OCI-LY7 (cell line): ENCODE data around the gene GOLGA6L9. TPM values are rescaled to one million over a fixed set of nuclear protein-coding genes. Genes with fewer than 3 reads are reported as not detected.
"Not testable (repeated sequence)": the region's sequence is repeated elsewhere in the genome, so short reads cannot be mapped to it uniquely, and the experiment has no call there.

Experiments used
- BruUV-seq: library from RNA; stranded (reverse); fragments of 400-500 nt; replicated peaks from 2 replicates; lab custom pipeline; 2021; lab: Mats Ljungman, UMichigan
- CTCF ChIA-PET: fragments of 300-600 bp; sonication (Branson Sonifier 250); formaldehyde crosslinking; loops from one replicate; lab custom pipeline; 2022; ENCODE audit warnings: antibody characterized with exemption; ENCODE audit not compliant: unreplicated experiment; lab: Charles Lee
- POLR2A ChIA-PET: fragments of 300-600 bp; sonication (Branson Sonifier 250); formaldehyde crosslinking; loops from one replicate; lab custom pipeline; 2022; ENCODE audit warnings: antibody characterized with exemption; lab: Charles Lee
- DNase-seq: peaks from one replicate; pipeline ENCODE4 v3.0.0-alpha.2; 2015; ENCODE audit warnings: low spot score
- H2AFZ ChIP-seq: fragments of 200-600 bp; sonication (generic), shearing (Covaris generic); 2 replicates; pipeline ENCODE4 v1.6.1; 2014; ENCODE audit warnings: mild to moderate bottlenecking, antibody characterized with exemption, low read length, moderate library complexity
- H3K27ac ChIP-seq: fragments of 200-600 bp; sonication (generic); 2 replicates; pipeline ENCODE4 v1.5.1; 2014; ENCODE audit warnings: mixed run types, low read depth, mild to moderate bottlenecking, moderate library complexity, low read length, inconsistent platforms; ENCODE audit not compliant: poor library complexity, severe bottlenecking
- H3K36me3 ChIP-seq: fragments of 200-600 bp; sonication (generic); 2 replicates; pipeline ENCODE4 v1.6.1; 2014; ENCODE audit warnings: mild to moderate bottlenecking, antibody characterized with exemption, low read length, moderate library complexity, mixed read lengths; ENCODE audit not compliant: insufficient read depth
- H3K4me1 ChIP-seq: fragments of 200-600 bp; sonication (generic); 2 replicates; pipeline ENCODE4 v1.5.1; 2014; ENCODE audit warnings: mild to moderate bottlenecking, low read length; ENCODE audit not compliant: insufficient read depth, poor library complexity, severe bottlenecking
- H3K4me2 ChIP-seq: fragments of 200-600 bp; sonication (generic); 2 replicates; pipeline ENCODE4 v1.6.1; 2014; ENCODE audit warnings: mild to moderate bottlenecking, low read length
- H3K4me3 ChIP-seq: fragments of 200-600 bp; sonication (generic); 2 replicates; pipeline ENCODE4 v1.5.1; 2014; ENCODE audit warnings: mild to moderate bottlenecking, low read depth, low read length; ENCODE audit not compliant: poor library complexity, severe bottlenecking
- H3K79me2 ChIP-seq: fragments of 200-600 bp; sonication (generic); 2 replicates; pipeline ENCODE4 v1.6.1; 2016; ENCODE audit warnings: low read depth, mild to moderate bottlenecking, low read length, moderate library complexity, mixed read lengths; ENCODE audit not compliant: insufficient read depth
- H3K9me2 ChIP-seq: fragments of 200-600 bp; sonication (generic); 2 replicates; pipeline ENCODE4 v1.6.1; 2016; ENCODE audit warnings: mild to moderate bottlenecking, low read length, mixed read lengths; ENCODE audit not compliant: insufficient read depth
- H3K9me3 ChIP-seq: fragments of 200-600 bp; sonication (generic); 2 replicates; pipeline ENCODE4 v1.6.1; 2014; ENCODE audit warnings: mild to moderate bottlenecking, mixed run types, low read length, mixed read lengths
- H4K20me1 ChIP-seq: fragments of 200-600 bp; sonication (generic); 2 replicates; pipeline ENCODE4 v1.6.1; 2014; ENCODE audit warnings: mild to moderate bottlenecking, antibody characterized with exemption, low read length, moderate library complexity, mixed read lengths; ENCODE audit not compliant: insufficient read depth
- intact Hi-C: fragments of 100-400 bp; cut with micrococcal nuclease; formaldehyde crosslinking; loops from one replicate; pipeline ENCODE4 v1.10.0; 2022; ENCODE audit not compliant: unreplicated experiment
- total RNA-seq, 2 experiments: library from RNA; depleted of rRNA in 1 of 2; stranded (reverse); fragments of >200 nt in 1 of 2; shearing (Covaris generic) in 1 of 2; gene quantifications; 2 replicates each; pipeline ENCODE4 v1.2.3, GENCODE V29; 2014 to 2022

Gene GOLGA6L9
- total RNA-seq, 2 experiments from 2014 or later, result 4.8 to 7.4 TPM

- H3K79me2 ChIP-seq, CTCF ChIA-PET, H3K4me3 ChIP-seq, H3K9me2 ChIP-seq, H2AFZ ChIP-seq, H3K36me3 ChIP-seq, H3K27ac ChIP-seq, H3K4me1 ChIP-seq, intact Hi-C loops, DNase-seq, POLR2A ChIA-PET, H3K4me2 ChIP-seq, H3K9me3 ChIP-seq, BruUV-seq, H4K20me1 ChIP-seq: not testable (repeated sequence)
Measured at GRCh38 chr15:82445420-82445819, 15.8 kb downstream of the GOLGA6L9 start.

DNA sequence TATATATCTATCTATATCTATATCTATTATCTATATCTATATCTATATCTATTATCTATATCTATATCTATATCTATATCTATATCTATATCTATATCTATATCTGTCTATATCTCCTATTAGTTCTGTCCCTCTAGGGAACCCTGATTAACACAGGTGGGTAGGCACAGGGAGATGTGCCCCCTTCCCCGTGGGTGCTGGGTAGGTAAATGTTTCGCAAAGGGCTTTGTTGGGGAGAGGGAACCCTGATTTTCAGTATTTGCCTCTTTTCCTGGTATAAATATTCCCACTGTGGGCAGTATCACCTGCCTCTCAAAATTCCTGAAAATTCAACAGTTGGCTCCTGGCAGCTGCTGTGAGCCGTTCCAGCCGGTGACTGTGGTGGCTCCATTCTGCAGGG is 27.7 kb downstream of the GOLGA6L9 start:
- intact Hi-C loops, DNase-seq, H3K79me2 ChIP-seq, H4K20me1 ChIP-seq, CTCF ChIA-PET, H3K36me3 ChIP-seq, H3K4me1 ChIP-seq, BruUV-seq, H3K9me3 ChIP-seq, POLR2A ChIA-PET, H3K4me3 ChIP-seq, H3K4me2 ChIP-seq, H2AFZ ChIP-seq, H3K9me2 ChIP-seq, H3K27ac ChIP-seq: not testable (repeated sequence)

GRCh38 chr15:82465629-82466028 is 36.0 kb downstream of the GOLGA6L9 start:
- H4K20me1 ChIP-seq, BruUV-seq, CTCF ChIA-PET, H3K4me2 ChIP-seq, intact Hi-C loops, DNase-seq, POLR2A ChIA-PET, H3K79me2 ChIP-seq, H3K27ac ChIP-seq, H3K4me3 ChIP-seq, H3K36me3 ChIP-seq, H3K9me3 ChIP-seq, H3K9me2 ChIP-seq, H2AFZ ChIP-seq, H3K4me1 ChIP-seq: not testable (repeated sequence)

- BruUV-seq, H3K4me2 ChIP-seq, POLR2A ChIA-PET, H3K27ac ChIP-seq, H3K79me2 ChIP-seq, H3K9me3 ChIP-seq, DNase-seq, H3K4me3 ChIP-seq, H3K36me3 ChIP-seq, H3K4me1 ChIP-seq, H3K9me2 ChIP-seq, CTCF ChIA-PET, H2AFZ ChIP-seq, H4K20me1 ChIP-seq, intact Hi-C loops: not testable (repeated sequence)
Measured at GRCh38 chr15:82468205-82468604, 38.6 kb downstream of the GOLGA6L9 start.

DNA sequence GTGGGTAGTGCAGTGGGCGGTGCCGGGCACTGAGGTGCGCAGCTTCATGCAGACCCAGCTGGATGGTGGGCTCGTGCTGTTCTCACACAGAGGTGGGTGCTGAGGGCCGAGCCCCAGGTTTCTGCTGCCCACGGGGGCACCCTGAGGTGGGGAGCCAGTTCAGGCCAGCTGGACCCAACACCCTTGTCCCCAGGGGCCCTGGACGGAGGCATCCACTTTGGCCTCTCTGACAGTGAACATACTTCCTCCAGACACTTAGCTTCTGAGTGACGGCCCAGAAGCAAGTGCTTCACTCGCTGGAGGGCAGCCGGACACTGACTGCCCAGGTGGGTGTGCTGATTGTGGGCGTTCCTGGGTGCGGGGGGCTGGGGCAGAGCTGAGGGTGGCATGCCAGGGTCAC is 39.8 kb downstream of the GOLGA6L9 start:
- H4K20me1 ChIP-seq, DNase-seq, H3K4me3 ChIP-seq, H3K36me3 ChIP-seq, H3K9me2 ChIP-seq, H3K4me2 ChIP-seq, H2AFZ ChIP-seq, POLR2A ChIA-PET, H3K9me3 ChIP-seq, H3K4me1 ChIP-seq, CTCF ChIA-PET, intact Hi-C loops, H3K79me2 ChIP-seq, H3K27ac ChIP-seq, BruUV-seq: not testable (repeated sequence)

- H3K4me1 ChIP-seq, H3K27ac ChIP-seq, H3K9me2 ChIP-seq, H3K9me3 ChIP-seq, H3K4me3 ChIP-seq, intact Hi-C loops, H2AFZ ChIP-seq, DNase-seq, H3K36me3 ChIP-seq, CTCF ChIA-PET, BruUV-seq, H3K4me2 ChIP-seq, H4K20me1 ChIP-seq, H3K79me2 ChIP-seq, POLR2A ChIA-PET: not testable (repeated sequence)
Measured at GRCh38 chr15:82472269-82472982, 42.8 kb downstream of the GOLGA6L9 start.
